ENCODE results near the gene CYB561D2. TPM values are rescaled to one million over a fixed set of nuclear protein-coding genes. Genes with fewer than 3 reads are reported as not detected.

Gene CYB561D2
- total RNA-seq, 1 donor from 2014 or later = 5.6 TPM

- ATAC-seq (ENCODE audit: poor library complexity) (no peak), DNase-seq (no peak)
- intact Hi-C loops (cut with DNase I) = loop anchor here (5.0 kb wide), 1 partner anchor 50 kb away; no protein-coding TSS in a partner anchor
These were observed 28.6 kb upstream of the CYB561D2 start for GRCh38 chr3:50322115-50322385.

- no peak for ATAC-seq (ENCODE audit: poor library complexity)
- DNase-seq = peak; percentile 84
- intact Hi-C loops (cut with DNase I) = loop anchor here (5.0 kb wide), 1 partner anchor 50 kb away; no protein-coding TSS in a partner anchor
These were observed 28.1 kb upstream of the CYB561D2 start, which contains the start of gene HYAL2 for GRCh38 chr3:50322386-50323091. TSS of gene HYAL2 (minus strand) at chr3:50322745. CDS start at chr3:50320489, 2,256 bp downstream.

- DNase-seq = no peak
- no peak for ATAC-seq (ENCODE audit: poor library complexity)
- intact Hi-C loops (cut with DNase I) = loop anchor here (5.0 kb wide), 1 partner anchor 51 kb away; no protein-coding TSS in a partner anchor
These were observed 27.5 kb upstream of the CYB561D2 start for GRCh38 chr3:50323092-50323600.

- ATAC-seq (ENCODE audit: poor library complexity) = peak; percentile 1
- DNase-seq = peak; percentile 77
- intact Hi-C loops (cut with DNase I) = loop anchor here (5.0 kb wide), 1 partner anchor 51 kb away; no protein-coding TSS in a partner anchor
These were observed 27.0 kb upstream of the CYB561D2 start for GRCh38 chr3:50323614-50324199.

- ATAC-seq (ENCODE audit: poor library complexity) (peak; percentile 14), DNase-seq (peak; percentile 88)
- intact Hi-C loops (cut with DNase I) = loop anchor here (5.0 kb wide), 1 partner anchor 52 kb away; no protein-coding TSS in a partner anchor
These were observed 26.1 kb upstream of the CYB561D2 start for GRCh38 chr3:50324351-50325112.

- ATAC-seq (ENCODE audit: poor library complexity) (no peak), DNase-seq (no peak)
- intact Hi-C loops (cut with DNase I) = no loop called here
These were observed 25.6 kb upstream of the CYB561D2 start for GRCh38 chr3:50325113-50325480.

- ATAC-seq (ENCODE audit: poor library complexity) (no peak), DNase-seq (no peak)
- intact Hi-C loops (cut with DNase I) = no loop called here
These were observed 25.0 kb upstream of the CYB561D2 start for GRCh38 chr3:50325497-50326181.

- DNase-seq (no peak), ATAC-seq (ENCODE audit: poor library complexity) (no peak)
- intact Hi-C loops (cut with DNase I) = no loop called here
These were observed 24.5 kb upstream of the CYB561D2 start for GRCh38 chr3:50326182-50326541.

- ATAC-seq (ENCODE audit: poor library complexity) (no peak), DNase-seq (no peak)
- intact Hi-C loops (cut with DNase I) = no loop called here
These were observed 23.5 kb upstream of the CYB561D2 start for GRCh38 chr3:50327129-50327528.

GRCh38 chr3:50327943-50328691 is 22.5 kb upstream of the CYB561D2 start, which contains the start of gene TUSC2:
TSS of gene TUSC2 (minus strand) at chr3:50328223. CDS start at chr3:50328099, 124 bp downstream.
- ATAC-seq (ENCODE audit: poor library complexity) (peak; percentile 91), DNase-seq (peak; percentile 99)
- intact Hi-C loops (cut with DNase I) = no loop called here

GRCh38 chr3:50330330-50330729 is 20.3 kb upstream of the CYB561D2 start:
- intact Hi-C loops (cut with DNase I) = no loop called here
- ATAC-seq (ENCODE audit: poor library complexity) (no peak), DNase-seq (no peak)

GRCh38 chr3:50331364-50331907 is 19.2 kb upstream of the CYB561D2 start:
- no peak for ATAC-seq (ENCODE audit: poor library complexity)
- no peak for DNase-seq
- intact Hi-C loops (cut with DNase I) = no loop called here

GRCh38 chr3:50333744-50334328 is 16.8 kb upstream of the CYB561D2 start:
- DNase-seq = no peak
- intact Hi-C loops (cut with DNase I) = no loop called here
- ATAC-seq (ENCODE audit: poor library complexity) = peak; percentile 5

GRCh38 chr3:50334339-50335075 is 16.2 kb upstream of the CYB561D2 start:
- intact Hi-C loops (cut with DNase I) = no loop called here
- DNase-seq (no peak), ATAC-seq (ENCODE audit: poor library complexity) (no peak)

- ATAC-seq (ENCODE audit: poor library complexity) = no peak
- DNase-seq = no peak
- intact Hi-C loops (cut with DNase I) = no loop called here
These were observed 14.0 kb upstream of the CYB561D2 start for GRCh38 chr3:50336452-50337174.

GRCh38 chr3:50337175-50337861 is 13.3 kb upstream of the CYB561D2 start:
- intact Hi-C loops (cut with DNase I) = no loop called here
- ATAC-seq (ENCODE audit: poor library complexity) (peak; percentile 87), DNase-seq (peak; percentile 100)

Data from Right ventricle myocardium superior (tissue), 1 donor.